K562 (cell line): ENCODE measurements around the gene KLHL22. TPM values are rescaled to one million over a fixed set of nuclear protein-coding genes. Genes with fewer than 3 reads are reported as not detected.

ENCODE experiments used
- ASH1L ChIP-seq: fragments of 450-650 bp; IDR thresholded peaks from 2 replicates; pipeline ENCODE4 v1.6.1; 2018; ENCODE audit warnings: borderline replicate concordance, mild to moderate bottlenecking, low read depth; ENCODE audit not compliant: partially characterized antibody
- GABPB1 ChIP-seq: sonication (generic); formaldehyde crosslinking; IDR thresholded peaks from 2 replicates; pipeline ENCODE4 v1.8.0; 2022; ENCODE audit warnings: mild to moderate bottlenecking, missing genetic modification reagents
- GATAD2B ChIP-seq: fragments of 450-650 bp; IDR thresholded peaks from 2 replicates; pipeline ENCODE4 v1.6.1; 2017; ENCODE audit warnings: mild to moderate bottlenecking, borderline replicate concordance
- MEF2A ChIP-seq: IDR thresholded peaks from 2 replicates; pipeline ENCODE4 v1.6.1; 2011; ENCODE audit warnings: low read depth, mild to moderate bottlenecking, low read length, moderate library complexity; ENCODE audit not compliant: control insufficient read depth
- MTA1 ChIP-seq: fragments of 450-650 bp; IDR thresholded peaks from 2 replicates; pipeline ENCODE4 v1.6.1; 2017; ENCODE audit warnings: borderline replicate concordance
- PTBP1 ChIP-seq: fragments of 200-400 bp; formaldehyde crosslinking; IDR thresholded peaks from 2 replicates; pipeline ENCODE4 v1.6.1; 2017; ENCODE audit warnings: low read depth, low read length
- ZNF197 ChIP-seq: fragments of 200-800 bp; sonication (Bioruptor generic); IDR thresholded peaks from 2 replicates; pipeline ENCODE4 v1.6.1; 2016; ENCODE audit warnings: low read depth, missing genetic modification characterization, missing compliant biosample characterization
- ZNF316 ChIP-seq: fragments of 450-650 bp; IDR thresholded peaks from 2 replicates; pipeline ENCODE4 v1.6.1; 2016
- ZNF644 ChIP-seq: fragments of 200-800 bp; sonication (Bioruptor generic); IDR thresholded peaks from 2 replicates; pipeline ENCODE4 v1.6.1; 2016; ENCODE audit warnings: low read depth, missing genetic modification characterization, missing compliant biosample characterization
- polyA plus RNA-seq, 8 experiments: library from polyadenylated mRNA; depleted of rRNA in 4 of 8; stranded (reverse) in 5 of 8; unstranded in 3 of 8; fragments of >200 nt; fragmentation: Nextera tagmentation in 2 of 8; fragmentation: Illumina TruSeq in 1 of 8; extraction: Ambion mirVana in 2 of 8; extraction: Trizol in 1 of 8; gene quantifications; 2 replicates each; pipeline versions ENCODE4 v1.2.1 to v1.2.3, GENCODE V29; 2011 to 2014; ENCODE audit warnings: inconsistent platforms in 1 of 8, missing spikeins in 1 of 8
- total RNA-seq, 7 experiments: library from RNA; depleted of rRNA in 6 of 7; stranded (reverse); fragments of >200 nt in 6 of 7; fragmentation: Illumina TruSeq in 2 of 7; extraction: Trizol in 2 of 7; gene quantifications; 2 replicates each; pipeline versions ENCODE4 v1.2.1 to v1.2.3, GENCODE V29; 2011 to 2021; ENCODE audit warnings: low replicate concordance in 1 of 7
- TF ChIP-seq, protein P1 (sequence below): sonication (generic); formaldehyde crosslinking; IDR thresholded peaks from 2 replicates; pipeline ENCODE4 v1.8.0; 2022; ENCODE audit warnings: missing genetic modification reagents, mild to moderate bottlenecking, borderline replicate concordance
- TF ChIP-seq, protein P2 (sequence below): sonication (generic); formaldehyde crosslinking; IDR thresholded peaks from 2 replicates; pipeline ENCODE4 v1.8.0; 2022; ENCODE audit warnings: mild to moderate bottlenecking, missing genetic modification reagents
- TF ChIP-seq, protein P3 (sequence below): fragments of 450-650 bp; IDR thresholded peaks from 2 replicates; pipeline ENCODE4 v1.6.1; 2016; ENCODE audit warnings: low read depth

KLHL22 gene
- total and polyA plus RNA-seq, 9 of the 15 experiments (the other 6 are each of a cell fraction or from before 2014, with no cell fraction given): 1.3 to 25.6 (median 15.2) TPM

DNA sequence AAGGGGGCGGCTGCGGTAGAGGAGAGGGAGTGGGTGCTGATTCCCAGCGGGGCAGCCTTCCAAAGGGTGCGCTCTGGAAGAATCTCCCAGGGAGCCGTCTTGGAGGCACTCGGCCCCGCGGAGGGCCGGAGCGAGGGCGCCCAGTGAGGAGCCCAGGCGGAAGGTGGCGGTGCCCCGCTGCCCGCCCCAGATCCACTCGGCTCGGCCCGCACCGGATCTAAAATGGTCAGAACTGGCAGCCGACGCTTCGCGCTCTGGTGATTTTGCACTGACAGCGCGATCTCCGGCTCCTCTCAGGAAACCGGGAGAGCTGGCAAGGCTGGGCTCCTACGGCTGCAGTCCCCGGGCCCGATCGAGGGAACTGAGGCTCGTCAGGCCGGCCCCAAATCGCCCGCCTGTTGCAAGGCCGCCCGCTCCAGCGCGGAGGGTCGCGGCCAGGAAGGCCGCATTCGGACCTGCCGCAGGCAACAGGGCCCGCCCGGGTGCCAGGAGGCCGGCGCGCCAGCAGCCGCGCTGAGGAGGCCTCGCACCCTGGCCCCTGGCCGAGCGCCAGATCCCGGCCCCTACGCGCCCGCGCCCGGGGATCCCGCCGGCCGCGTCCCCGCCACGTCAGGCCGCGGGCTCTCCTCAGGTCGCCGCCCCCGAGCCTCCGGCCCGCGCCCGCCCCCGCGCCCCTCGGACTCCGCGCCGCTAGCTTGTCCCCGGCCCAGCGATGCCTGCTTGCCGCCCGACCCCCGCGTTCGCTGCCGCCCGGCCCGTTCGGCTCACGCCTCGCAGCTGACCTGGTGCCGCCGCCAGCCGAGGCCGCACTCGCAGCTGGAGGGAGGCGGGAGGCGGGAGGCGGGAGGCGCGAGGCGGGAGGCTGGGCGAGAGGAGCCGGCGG, at the start of gene KLHL22 (continued):
- TF ChIP-seq, protein P1, sequence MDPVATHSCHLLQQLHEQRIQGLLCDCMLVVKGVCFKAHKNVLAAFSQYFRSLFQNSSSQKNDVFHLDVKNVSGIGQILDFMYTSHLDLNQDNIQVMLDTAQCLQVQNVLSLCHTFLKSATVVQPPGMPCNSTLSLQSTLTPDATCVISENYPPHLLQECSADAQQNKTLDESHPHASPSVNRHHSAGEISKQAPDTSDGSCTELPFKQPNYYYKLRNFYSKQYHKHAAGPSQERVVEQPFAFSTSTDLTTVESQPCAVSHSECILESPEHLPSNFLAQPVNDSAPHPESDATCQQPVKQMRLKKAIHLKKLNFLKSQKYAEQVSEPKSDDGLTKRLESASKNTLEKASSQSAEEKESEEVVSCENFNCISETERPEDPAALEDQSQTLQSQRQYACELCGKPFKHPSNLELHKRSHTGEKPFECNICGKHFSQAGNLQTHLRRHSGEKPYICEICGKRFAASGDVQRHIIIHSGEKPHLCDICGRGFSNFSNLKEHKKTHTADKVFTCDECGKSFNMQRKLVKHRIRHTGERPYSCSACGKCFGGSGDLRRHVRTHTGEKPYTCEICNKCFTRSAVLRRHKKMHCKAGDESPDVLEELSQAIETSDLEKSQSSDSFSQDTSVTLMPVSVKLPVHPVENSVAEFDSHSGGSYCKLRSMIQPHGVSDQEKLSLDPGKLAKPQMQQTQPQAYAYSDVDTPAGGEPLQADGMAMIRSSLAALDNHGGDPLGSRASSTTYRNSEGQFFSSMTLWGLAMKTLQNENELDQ (CRISPR knock-in tag): no peak
- no peak for TF ChIP-seq ZNF316
- no peak for TF ChIP-seq ZNF644 (tag)
- TF ChIP-seq GATAD2B: no peak
- TF ChIP-seq, protein P2, sequence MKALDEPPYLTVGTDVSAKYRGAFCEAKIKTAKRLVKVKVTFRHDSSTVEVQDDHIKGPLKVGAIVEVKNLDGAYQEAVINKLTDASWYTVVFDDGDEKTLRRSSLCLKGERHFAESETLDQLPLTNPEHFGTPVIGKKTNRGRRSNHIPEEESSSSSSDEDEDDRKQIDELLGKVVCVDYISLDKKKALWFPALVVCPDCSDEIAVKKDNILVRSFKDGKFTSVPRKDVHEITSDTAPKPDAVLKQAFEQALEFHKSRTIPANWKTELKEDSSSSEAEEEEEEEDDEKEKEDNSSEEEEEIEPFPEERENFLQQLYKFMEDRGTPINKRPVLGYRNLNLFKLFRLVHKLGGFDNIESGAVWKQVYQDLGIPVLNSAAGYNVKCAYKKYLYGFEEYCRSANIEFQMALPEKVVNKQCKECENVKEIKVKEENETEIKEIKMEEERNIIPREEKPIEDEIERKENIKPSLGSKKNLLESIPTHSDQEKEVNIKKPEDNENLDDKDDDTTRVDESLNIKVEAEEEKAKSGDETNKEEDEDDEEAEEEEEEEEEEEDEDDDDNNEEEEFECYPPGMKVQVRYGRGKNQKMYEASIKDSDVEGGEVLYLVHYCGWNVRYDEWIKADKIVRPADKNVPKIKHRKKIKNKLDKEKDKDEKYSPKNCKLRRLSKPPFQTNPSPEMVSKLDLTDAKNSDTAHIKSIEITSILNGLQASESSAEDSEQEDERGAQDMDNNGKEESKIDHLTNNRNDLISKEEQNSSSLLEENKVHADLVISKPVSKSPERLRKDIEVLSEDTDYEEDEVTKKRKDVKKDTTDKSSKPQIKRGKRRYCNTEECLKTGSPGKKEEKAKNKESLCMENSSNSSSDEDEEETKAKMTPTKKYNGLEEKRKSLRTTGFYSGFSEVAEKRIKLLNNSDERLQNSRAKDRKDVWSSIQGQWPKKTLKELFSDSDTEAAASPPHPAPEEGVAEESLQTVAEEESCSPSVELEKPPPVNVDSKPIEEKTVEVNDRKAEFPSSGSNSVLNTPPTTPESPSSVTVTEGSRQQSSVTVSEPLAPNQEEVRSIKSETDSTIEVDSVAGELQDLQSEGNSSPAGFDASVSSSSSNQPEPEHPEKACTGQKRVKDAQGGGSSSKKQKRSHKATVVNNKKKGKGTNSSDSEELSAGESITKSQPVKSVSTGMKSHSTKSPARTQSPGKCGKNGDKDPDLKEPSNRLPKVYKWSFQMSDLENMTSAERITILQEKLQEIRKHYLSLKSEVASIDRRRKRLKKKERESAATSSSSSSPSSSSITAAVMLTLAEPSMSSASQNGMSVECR (CRISPR knock-in tag): no peak
- no peak for TF ChIP-seq MTA1
- TF ChIP-seq ZNF197 (CRISPR knock-in tag): no peak
- TF ChIP-seq GABPB1: no peak
- no peak for TF ChIP-seq ASH1L
- TF ChIP-seq, protein P3, sequence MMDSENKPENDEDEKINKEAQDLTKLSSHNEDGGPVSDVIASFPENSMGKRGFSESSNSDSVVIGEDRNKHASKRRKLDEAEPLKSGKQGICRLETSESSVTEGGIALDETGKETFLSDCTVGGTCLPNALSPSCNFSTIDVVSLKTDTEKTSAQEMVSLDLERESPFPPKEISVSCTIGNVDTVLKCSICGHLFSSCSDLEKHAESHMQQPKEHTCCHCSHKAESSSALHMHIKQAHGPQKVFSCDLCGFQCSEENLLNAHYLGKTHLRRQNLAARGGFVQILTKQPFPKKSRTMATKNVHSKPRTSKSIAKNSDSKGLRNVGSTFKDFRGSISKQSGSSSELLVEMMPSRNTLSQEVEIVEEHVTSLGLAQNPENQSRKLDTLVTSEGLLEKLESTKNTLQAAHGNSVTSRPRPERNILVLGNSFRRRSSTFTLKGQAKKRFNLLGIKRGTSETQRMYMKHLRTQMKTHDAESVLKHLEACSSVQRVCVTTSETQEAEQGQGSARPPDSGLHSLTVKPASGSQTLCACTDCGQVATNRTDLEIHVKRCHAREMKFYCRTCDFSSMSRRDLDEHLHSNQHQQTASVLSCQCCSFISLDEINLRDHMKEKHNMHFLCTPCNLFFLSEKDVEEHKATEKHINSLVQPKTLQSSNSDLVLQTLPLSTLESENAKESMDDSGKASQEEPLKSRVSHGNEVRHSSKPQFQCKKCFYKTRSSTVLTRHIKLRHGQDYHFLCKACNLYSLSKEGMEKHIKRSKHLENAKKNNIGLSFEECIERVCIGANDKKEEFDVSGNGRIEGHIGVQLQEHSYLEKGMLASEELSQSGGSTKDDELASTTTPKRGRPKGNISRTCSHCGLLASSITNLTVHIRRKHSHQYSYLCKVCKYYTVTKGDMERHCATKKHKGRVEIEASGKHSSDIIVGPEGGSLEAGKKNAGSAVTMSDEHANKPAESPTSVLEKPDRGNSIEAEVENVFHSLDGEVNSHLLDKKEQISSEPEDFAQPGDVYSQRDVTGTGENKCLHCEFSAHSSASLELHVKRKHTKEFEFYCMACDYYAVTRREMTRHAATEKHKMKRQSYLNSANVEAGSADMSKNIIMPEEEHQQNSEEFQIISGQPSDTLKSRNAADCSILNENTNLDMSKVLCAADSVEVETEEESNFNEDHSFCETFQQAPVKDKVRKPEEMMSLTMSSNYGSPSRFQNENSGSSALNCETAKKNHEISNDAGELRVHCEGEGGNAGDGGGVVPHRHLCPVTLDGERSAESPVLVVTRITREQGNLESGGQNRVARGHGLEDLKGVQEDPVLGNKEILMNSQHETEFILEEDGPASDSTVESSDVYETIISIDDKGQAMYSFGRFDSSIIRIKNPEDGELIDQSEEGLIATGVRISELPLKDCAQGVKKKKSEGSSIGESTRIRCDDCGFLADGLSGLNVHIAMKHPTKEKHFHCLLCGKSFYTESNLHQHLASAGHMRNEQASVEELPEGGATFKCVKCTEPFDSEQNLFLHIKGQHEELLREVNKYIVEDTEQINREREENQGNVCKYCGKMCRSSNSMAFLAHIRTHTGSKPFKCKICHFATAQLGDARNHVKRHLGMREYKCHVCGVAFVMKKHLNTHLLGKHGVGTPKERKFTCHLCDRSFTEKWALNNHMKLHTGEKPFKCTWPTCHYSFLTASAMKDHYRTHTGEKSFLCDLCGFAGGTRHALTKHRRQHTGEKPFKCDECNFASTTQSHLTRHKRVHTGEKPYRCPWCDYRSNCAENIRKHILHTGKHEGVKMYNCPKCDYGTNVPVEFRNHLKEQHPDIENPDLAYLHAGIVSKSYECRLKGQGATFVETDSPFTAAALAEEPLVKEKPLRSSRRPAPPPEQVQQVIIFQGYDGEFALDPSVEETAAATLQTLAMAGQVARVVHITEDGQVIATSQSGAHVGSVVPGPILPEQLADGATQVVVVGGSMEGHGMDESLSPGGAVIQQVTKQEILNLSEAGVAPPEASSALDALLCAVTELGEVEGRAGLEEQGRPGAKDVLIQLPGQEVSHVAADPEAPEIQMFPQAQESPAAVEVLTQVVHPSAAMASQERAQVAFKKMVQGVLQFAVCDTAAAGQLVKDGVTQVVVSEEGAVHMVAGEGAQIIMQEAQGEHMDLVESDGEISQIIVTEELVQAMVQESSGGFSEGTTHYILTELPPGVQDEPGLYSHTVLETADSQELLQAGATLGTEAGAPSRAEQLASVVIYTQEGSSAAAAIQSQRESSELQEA: no peak
- TF ChIP-seq MEF2A: no peak
- peak; percentile 75; the same call in 1 of the 2 replicates for TF ChIP-seq PTBP1
